SK-N-SH (cell line): ENCODE measurements around the gene PPP4R3A. TPM values are rescaled to one million over a fixed set of nuclear protein-coding genes. Genes with fewer than 3 reads are reported as not detected.

ENCODE experiments used
- CTCF ChIA-PET: fragments of 300-600, 350-600 bp; formaldehyde crosslinking; extraction: SDS; loops from one replicate; lab custom pipeline; 2021; lab: Yijun Ruan, JAX
- POLR2A ChIA-PET: fragments of 350-600 bp; sonication (Branson Sonifier 250); formaldehyde crosslinking; extraction: SDS; loops from one replicate; lab custom pipeline; 2020; ENCODE audit warnings: antibody characterized with exemption, inconsistent platforms; lab: Yijun Ruan, JAX
- DNase-seq: peaks from one replicate; pipeline ENCODE4 v3.0.0; 2012
- H2AFZ ChIP-seq: fragments of 200-600 bp; sonication (generic); 2 replicates; pipeline ENCODE4 v1.8.1; 2016; ENCODE audit warnings: antibody characterized with exemption, mild to moderate bottlenecking, low read depth
- H3F3A ChIP-seq: fragments of 200-600 bp; sonication (generic); replicated peaks from 2 replicates; pipeline ENCODE3; 2016; ENCODE audit warnings: antibody characterized with exemption, mild to moderate bottlenecking; ENCODE audit not compliant: insufficient read depth
- H3K27ac ChIP-seq, 2 experiments: fragments of 200-500 bp in 1 of 2; fragments of 200-600 bp in 1 of 2; sonication (Bioruptor generic) in 1 of 2; sonication (generic), shearing (Covaris generic) in 1 of 2; 2 replicates each; pipeline versions ENCODE4 v1.5.1 to v1.6.1; 2014 to 2016; ENCODE audit warnings: low read depth in 2 of 2, inconsistent platforms in 1 of 2, low read length in 1 of 2, mild to moderate bottlenecking in 1 of 2, mixed read lengths in 1 of 2
- H3K27me3 ChIP-seq: fragments of 200-600 bp; sonication (generic), shearing (Covaris generic); 2 replicates; pipeline ENCODE4 v1.6.1; 2016; ENCODE audit warnings: mixed run types; ENCODE audit not compliant: insufficient read depth
- H3K36me3 ChIP-seq, 2 experiments: fragments of 200-500 bp in 1 of 2; fragments of 200-600 bp in 1 of 2; sonication (Bioruptor generic) in 1 of 2; sonication (generic) in 1 of 2; replicated peaks in 1 of 2; 2 replicates each; pipeline versions ENCODE3 to v1.5.1; 2014 to 2016; ENCODE audit warnings: low read length in 1 of 2, mild to moderate bottlenecking in 1 of 2; ENCODE audit not compliant: insufficient read depth in 2 of 2, control insufficient read depth in 1 of 2
- H3K4me1 ChIP-seq, 2 experiments: fragments of 200-500 bp in 1 of 2; fragments of 200-600 bp in 1 of 2; sonication (Bioruptor generic) in 1 of 2; sonication (generic), shearing (Covaris generic) in 1 of 2; 2 replicates each; pipeline versions ENCODE4 v1.5.1 to v1.6.1; 2014 to 2016; ENCODE audit warnings: low read depth in 1 of 2, low read length in 1 of 2, mixed run types in 1 of 2; ENCODE audit not compliant: insufficient read depth in 2 of 2, control insufficient read depth in 1 of 2
- H3K4me2 ChIP-seq: fragments of 200-600 bp; sonication (generic), shearing (Covaris generic); 2 replicates; pipeline ENCODE4 v1.6.1; 2017; ENCODE audit warnings: mixed run types
- H3K4me3 ChIP-seq, 2 experiments: fragments of 200-500 bp in 1 of 2; fragments of 200-600 bp in 1 of 2; sonication (Bioruptor generic) in 1 of 2; sonication (generic), shearing (Covaris generic) in 1 of 2; 2 replicates each; pipeline versions ENCODE4 v1.5.1 to v1.8.1; 2014 to 2016; ENCODE audit warnings: low read depth in 2 of 2, inconsistent platforms in 1 of 2, low read length in 1 of 2, mild to moderate bottlenecking in 1 of 2, mixed read lengths in 1 of 2, moderate library complexity in 1 of 2
- H3K79me2 ChIP-seq: fragments of 200-600 bp; sonication (generic); 2 replicates; pipeline ENCODE4 v1.8.1; 2017; ENCODE audit warnings: mild to moderate bottlenecking; ENCODE audit not compliant: insufficient read depth
- H3K9ac ChIP-seq: fragments of 200-600 bp; sonication (generic); 2 replicates; pipeline ENCODE4 v1.6.1; 2017; ENCODE audit warnings: mixed run types
- H3K9me2 ChIP-seq: fragments of 200-600 bp; sonication (generic); 2 replicates; pipeline ENCODE4 v1.6.1; 2017; ENCODE audit warnings: mixed run types
- H3K9me3 ChIP-seq: fragments of 200-600 bp; sonication (generic); 2 replicates; pipeline ENCODE4 v1.6.1; 2017; ENCODE audit warnings: mixed run types, mild to moderate bottlenecking, moderate library complexity
- H4K20me1 ChIP-seq: fragments of 200-600 bp; sonication (generic); 2 replicates; pipeline ENCODE4 v1.6.1; 2017; ENCODE audit warnings: mild to moderate bottlenecking, mixed run types; ENCODE audit not compliant: insufficient read depth
- ELF1 ChIP-seq: IDR thresholded peaks from 2 replicates; pipeline ENCODE4 v1.4.0; 2012
- EP300 ChIP-seq, 2 experiments: IDR thresholded peaks; 2 replicates each; pipeline versions ENCODE4 v1.4.0 to v1.6.1; 2012; ENCODE audit warnings: borderline replicate concordance in 1 of 2, low read depth in 1 of 2, low read length in 1 of 2
- FOSL2 ChIP-seq: IDR thresholded peaks from 2 replicates; pipeline ENCODE4 v1.4.0; 2012; ENCODE audit warnings: low read depth, mild to moderate bottlenecking, moderate library complexity, borderline replicate concordance
- FOXJ3 ChIP-seq: sonication (generic); formaldehyde crosslinking; IDR thresholded peaks from 2 replicates; pipeline ENCODE4 v1.5.1; 2020; ENCODE audit warnings: mild to moderate bottlenecking, missing genetic modification reagents
- FOXM1 ChIP-seq: IDR thresholded peaks from 2 replicates; pipeline ENCODE4 v1.4.0; 2012; ENCODE audit warnings: low read depth, mild to moderate bottlenecking
- GABPA ChIP-seq: IDR thresholded peaks from 2 replicates; pipeline ENCODE4 v1.4.0; 2012; ENCODE audit warnings: low read depth, mild to moderate bottlenecking
- JUND ChIP-seq: IDR thresholded peaks from 2 replicates; pipeline ENCODE4 v1.4.0; 2012
- MAX ChIP-seq: IDR thresholded peaks from 2 replicates; pipeline ENCODE4 v1.4.0; 2012; ENCODE audit warnings: low read depth
- MEF2A ChIP-seq: IDR thresholded peaks from 2 replicates; pipeline ENCODE4 v1.4.0; 2012; ENCODE audit warnings: low read depth, borderline replicate concordance
- MXI1 ChIP-seq: IDR thresholded peaks from 2 replicates; pipeline ENCODE4 v1.6.1; 2012; ENCODE audit warnings: mild to moderate bottlenecking, low read depth, low read length, improper control_type of control experiment
- PBX3 ChIP-seq: IDR thresholded peaks from 2 replicates; pipeline ENCODE4; 2012
- POLR2AphosphoS5 ChIP-seq: IDR thresholded peaks from 2 replicates; pipeline ENCODE4 v1.6.1; 2012; ENCODE audit warnings: low read depth, low read length
- RAD21 ChIP-seq: IDR thresholded peaks from 2 replicates; pipeline ENCODE4 v1.6.1; 2012; ENCODE audit warnings: mild to moderate bottlenecking, low read length
- RCOR1 ChIP-seq: fragments of 150-350 bp; IDR thresholded peaks from 2 replicates; pipeline ENCODE4 v1.6.1; 2017; ENCODE audit warnings: antibody characterized with exemption, low read length
- RFX5 ChIP-seq: IDR thresholded peaks from 2 replicates; pipeline ENCODE4 v1.6.1; 2012; ENCODE audit warnings: mild to moderate bottlenecking, improper control_type of control experiment, low read length
- SIN3A ChIP-seq: IDR thresholded peaks from 2 replicates; pipeline ENCODE4 v1.6.1; 2012; ENCODE audit warnings: low read depth, mild to moderate bottlenecking, low read length, moderate library complexity, borderline replicate concordance
- SMC3 ChIP-seq: IDR thresholded peaks from 2 replicates; pipeline ENCODE4 v1.6.1; 2012; ENCODE audit warnings: low read depth, low read length, improper control_type of control experiment
- TAF1 ChIP-seq: IDR thresholded peaks from 2 replicates; pipeline ENCODE4 v1.6.1; 2012; ENCODE audit warnings: low read depth, mild to moderate bottlenecking, low read length, moderate library complexity, borderline replicate concordance
- TEAD4 ChIP-seq: IDR thresholded peaks from 2 replicates; pipeline ENCODE4 v1.4.0; 2012; ENCODE audit warnings: mild to moderate bottlenecking, borderline replicate concordance; ENCODE audit not compliant: insufficient read depth
- USF2 ChIP-seq: fragments of 150-350 bp; IDR thresholded peaks from 2 replicates; pipeline ENCODE4 v1.6.1; 2017; ENCODE audit warnings: antibody characterized with exemption, low read length, low read depth, borderline replicate concordance
- WGBS: methylation state at CpG from one replicate; pipeline ENCODE4 v1.1.6; 2017; ENCODE audit warnings: low lambda C conversion rate; 5-methylcytosine and 5-hydroxymethylcytosine counted together
- polyA plus RNA-seq, 3 experiments: library from polyadenylated mRNA; depleted of rRNA; stranded (reverse); fragments of >200 nt; gene quantifications; 2 replicates each; pipeline ENCODE4 v1.2.3, GENCODE V29; 2012
- TF ChIP-seq, protein P1 (sequence below): fragments of 200-600 bp; sonication (generic); IDR thresholded peaks from 2 replicates; pipeline ENCODE4 v1.6.1; 2017; ENCODE audit warnings: antibody characterized with exemption, mild to moderate bottlenecking, moderate library complexity
- TF ChIP-seq, protein P2 (sequence below): IDR thresholded peaks from 2 replicates; pipeline ENCODE4 v1.4.0; 2012; ENCODE audit warnings: low read depth, borderline replicate concordance
- TF ChIP-seq, protein P3 (sequence below): IDR thresholded peaks from 2 replicates; pipeline ENCODE4 v1.4.0; 2012; ENCODE audit warnings: low read depth, borderline replicate concordance

Gene PPP4R3A
- polyA plus RNA-seq, 1 of the 3 experiments (the other 2 are of a cell fraction) = 34.9 TPM

GRCh38 chr14:91473046-91473445 is 37.1 kb downstream of the PPP4R3A start:
- H2AFZ ChIP-seq = no peak overlapping the region
- H3K27me3 ChIP-seq = no peaks in the 10 kb centered on the region
- H4K20me1 ChIP-seq = peaks cover 18% of the 10 kb centered on the region
- no peak for DNase-seq
- H3K36me3 ChIP-seq = peaks cover 75 to 92% of the 10 kb centered on the region in 2 experiments
- no peak overlapping the region for H3K4me3 ChIP-seq
- no peaks in the 10 kb centered on the region for H3K4me1 ChIP-seq
- no peak overlapping the region for H3K4me2 ChIP-seq
- H3F3A ChIP-seq = peaks cover 18% of the 10 kb centered on the region
- H3K79me2 ChIP-seq = peaks cover 58% of the 10 kb centered on the region
- H3K9me3 ChIP-seq = no peaks in the 10 kb centered on the region
- ChIA-PET CTCF (no interaction called here), POLR2A (no interaction called here)
- H3K27ac ChIP-seq = no peak overlapping the region
- TF ChIP-seq TEAD4 (no peak), POLR2AphosphoS5 (no peak), SMC3 (no peak), GABPA (no peak), MXI1 (no peak), FOXJ3 (no peak)
- TF ChIP-seq, protein P1, sequence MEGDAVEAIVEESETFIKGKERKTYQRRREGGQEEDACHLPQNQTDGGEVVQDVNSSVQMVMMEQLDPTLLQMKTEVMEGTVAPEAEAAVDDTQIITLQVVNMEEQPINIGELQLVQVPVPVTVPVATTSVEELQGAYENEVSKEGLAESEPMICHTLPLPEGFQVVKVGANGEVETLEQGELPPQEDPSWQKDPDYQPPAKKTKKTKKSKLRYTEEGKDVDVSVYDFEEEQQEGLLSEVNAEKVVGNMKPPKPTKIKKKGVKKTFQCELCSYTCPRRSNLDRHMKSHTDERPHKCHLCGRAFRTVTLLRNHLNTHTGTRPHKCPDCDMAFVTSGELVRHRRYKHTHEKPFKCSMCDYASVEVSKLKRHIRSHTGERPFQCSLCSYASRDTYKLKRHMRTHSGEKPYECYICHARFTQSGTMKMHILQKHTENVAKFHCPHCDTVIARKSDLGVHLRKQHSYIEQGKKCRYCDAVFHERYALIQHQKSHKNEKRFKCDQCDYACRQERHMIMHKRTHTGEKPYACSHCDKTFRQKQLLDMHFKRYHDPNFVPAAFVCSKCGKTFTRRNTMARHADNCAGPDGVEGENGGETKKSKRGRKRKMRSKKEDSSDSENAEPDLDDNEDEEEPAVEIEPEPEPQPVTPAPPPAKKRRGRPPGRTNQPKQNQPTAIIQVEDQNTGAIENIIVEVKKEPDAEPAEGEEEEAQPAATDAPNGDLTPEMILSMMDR = no peak
- TF ChIP-seq, protein P2, sequence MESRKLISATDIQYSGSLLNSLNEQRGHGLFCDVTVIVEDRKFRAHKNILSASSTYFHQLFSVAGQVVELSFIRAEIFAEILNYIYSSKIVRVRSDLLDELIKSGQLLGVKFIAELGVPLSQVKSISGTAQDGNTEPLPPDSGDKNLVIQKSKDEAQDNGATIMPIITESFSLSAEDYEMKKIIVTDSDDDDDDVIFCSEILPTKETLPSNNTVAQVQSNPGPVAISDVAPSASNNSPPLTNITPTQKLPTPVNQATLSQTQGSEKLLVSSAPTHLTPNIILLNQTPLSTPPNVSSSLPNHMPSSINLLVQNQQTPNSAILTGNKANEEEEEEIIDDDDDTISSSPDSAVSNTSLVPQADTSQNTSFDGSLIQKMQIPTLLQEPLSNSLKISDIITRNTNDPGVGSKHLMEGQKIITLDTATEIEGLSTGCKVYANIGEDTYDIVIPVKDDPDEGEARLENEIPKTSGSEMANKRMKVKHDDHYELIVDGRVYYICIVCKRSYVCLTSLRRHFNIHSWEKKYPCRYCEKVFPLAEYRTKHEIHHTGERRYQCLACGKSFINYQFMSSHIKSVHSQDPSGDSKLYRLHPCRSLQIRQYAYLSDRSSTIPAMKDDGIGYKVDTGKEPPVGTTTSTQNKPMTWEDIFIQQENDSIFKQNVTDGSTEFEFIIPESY = no peak
- H3K9ac ChIP-seq = no peak overlapping the region
- H3K9me2 ChIP-seq = no peaks in the 10 kb centered on the region
- WGBS = 94% methylated on average over 2 of the region's 2 CpGs

- Histone ChIP-seq H3K4me2 (no peak overlapping the region), H3K4me3 (no peak overlapping the region), H3K27me3 (no peaks in the 10 kb centered on the region), H3K36me3 (peaks cover 78 to 94% of the 10 kb centered on the region in 2 experiments), H3K4me1 (no peaks in the 10 kb centered on the region), H3K9me2 (no peaks in the 10 kb centered on the region), H4K20me1 (no peaks in the 10 kb centered on the region), H3F3A (peaks cover 20% of the 10 kb centered on the region), H3K9me3 (no peaks in the 10 kb centered on the region), H2AFZ (no peak overlapping the region), H3K79me2 (peaks cover 54% of the 10 kb centered on the region), H3K27ac (no peak overlapping the region), H3K9ac (no peak overlapping the region)
- ChIA-PET POLR2A (no interaction called here), CTCF (no interaction called here)
- DNase-seq = no peak
- 91% methylated on average over 2 of the region's 2 CpGs for WGBS
- TF ChIP-seq USF2 (no peak), FOXJ3 (no peak), PBX3 (no peak), EP300 (IDR thresholded peaks at IDR 0.05; ENCODE audit: borderline replicate concordance in 1 of 2, low read depth in 1 of 2, low read length in 1 of 2) (no peak), JUND (no peak), RCOR1 (no peak), RFX5 (no peak), POLR2AphosphoS5 (no peak), MEF2A (no peak), RAD21 (no peak), MAX (no peak), FOXM1 (no peak), ELF1 (no peak), GABPA (no peak), FOSL2 (no peak), TAF1 (no peak), SIN3A (no peak)
- TF ChIP-seq, protein P3, sequence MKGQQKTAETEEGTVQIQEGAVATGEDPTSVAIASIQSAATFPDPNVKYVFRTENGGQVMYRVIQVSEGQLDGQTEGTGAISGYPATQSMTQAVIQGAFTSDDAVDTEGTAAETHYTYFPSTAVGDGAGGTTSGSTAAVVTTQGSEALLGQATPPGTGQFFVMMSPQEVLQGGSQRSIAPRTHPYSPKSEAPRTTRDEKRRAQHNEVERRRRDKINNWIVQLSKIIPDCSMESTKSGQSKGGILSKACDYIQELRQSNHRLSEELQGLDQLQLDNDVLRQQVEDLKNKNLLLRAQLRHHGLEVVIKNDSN = no peak
These were observed 39.9 kb downstream of the PPP4R3A start for GRCh38 chr14:91470216-91470615.
